Stimulated activated naive B cell treated with anti-CD40 and anti-IgM and Interleukin-4, amounts not matched to agents 10 μg/mL and 1 μg/mL and 100 μg/mL, for 72 hours (primary cell): Measurements from ENCODE around the gene PAFAH1B1.
A peak's percentile ranks its signal among the peaks of the same experiment; 100 is the strongest.

ENCODE experiments used
- ATAC-seq, 2 donors: fragments of 150-1000 bp; cut with Tn5 transposase; replicated peaks; 2 replicates each; pipeline ENCODE4 v1.10.0; 2021; ENCODE audit warnings: moderate library complexity in 1 of 2
- DNase-seq: peaks from one replicate; pipeline ENCODE4 v3.0.0; 2021
- H3K27ac Mint-ChIP-seq: one replicate; pipeline ENCODE4 v1.8.0; 2022; ENCODE audit warnings: mild to moderate bottlenecking, mixed read lengths
- H3K27me3 Mint-ChIP-seq, 2 donors: one replicate each; pipeline ENCODE4 v1.8.0; 2022; ENCODE audit warnings: mixed read lengths in 2 of 2
- H3K36me3 Mint-ChIP-seq, 2 donors: one replicate each; pipeline ENCODE4 v1.8.0; 2022; ENCODE audit warnings: mixed read lengths in 2 of 2, mild to moderate bottlenecking in 1 of 2
- H3K4me1 Mint-ChIP-seq, 2 donors: one replicate each; pipeline ENCODE4 v1.8.0; 2022; ENCODE audit warnings: mixed read lengths in 2 of 2, mild to moderate bottlenecking in 1 of 2
- H3K4me3 Mint-ChIP-seq, 2 donors: one replicate each; pipeline ENCODE4 v1.8.0; 2022; ENCODE audit warnings: mild to moderate bottlenecking in 2 of 2, mixed read lengths in 2 of 2, moderate library complexity in 1 of 2
- H3K9me3 Mint-ChIP-seq, 2 donors: one replicate each; pipeline ENCODE4 v1.8.0; 2022; ENCODE audit warnings: mixed read lengths in 2 of 2, mild to moderate bottlenecking in 1 of 2

The PAFAH1B1 gene

DNA sequence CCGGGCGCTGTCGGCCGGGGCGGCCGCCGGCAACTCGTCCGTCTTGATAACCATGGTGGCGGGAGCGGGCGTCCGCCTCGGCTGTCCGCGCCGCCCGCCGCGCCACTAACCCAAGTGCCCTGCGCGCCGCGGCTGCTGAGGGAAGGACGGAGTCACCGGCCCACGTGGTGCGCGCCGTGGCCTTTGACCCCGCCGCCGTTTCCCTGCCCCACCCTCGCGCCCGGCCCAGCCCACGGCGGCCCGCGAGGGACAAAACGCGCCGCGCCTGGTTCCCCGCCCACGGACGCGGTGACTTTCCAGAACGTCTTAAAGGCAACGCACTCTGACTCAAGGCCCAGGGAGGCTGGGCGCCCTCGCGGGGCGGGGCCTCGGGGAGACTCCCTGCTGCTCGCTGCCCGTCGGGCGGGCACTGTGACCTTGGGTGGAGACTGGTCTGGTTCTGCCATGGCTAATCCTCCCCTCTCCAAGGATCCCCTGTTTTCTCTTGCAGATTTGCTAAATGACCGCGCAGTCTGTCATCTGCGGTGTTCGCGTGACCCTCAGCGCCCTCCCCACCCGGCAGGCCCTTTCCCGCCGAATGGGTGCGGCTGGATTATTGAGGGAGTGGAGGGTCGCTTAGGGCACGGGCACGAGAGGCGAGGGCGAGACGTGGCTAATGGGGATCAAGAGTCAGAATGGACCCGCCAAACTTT is 118.3 kb downstream of the PAFAH1B1 start, which contains the start of gene CLUH:
Gene CLUH, minus strand, starts transcription at position 157 of the 692 bp plus-strand sequence. Its CDS starts 103 bp downstream, at position 54.
- Mint-ChIP-seq H3K27ac (peak within 1 kb of the TSS; percentile 96), H3K4me3 (peak within 1 kb of the TSS; percentile 93 to 94), H3K4me1 (peaks cover 35 to 42% of the 10 kb centered on the region in 2 donors), H3K27me3 (no peaks in the 10 kb centered on the region), H3K36me3 (peaks cover 7 to 8% of the 10 kb centered on the region in 2 donors), H3K9me3 (no peaks in the 10 kb centered on the region)
- DNase-seq (peak; percentile 98), ATAC-seq (peak; percentile 88 to 89)

DNA sequence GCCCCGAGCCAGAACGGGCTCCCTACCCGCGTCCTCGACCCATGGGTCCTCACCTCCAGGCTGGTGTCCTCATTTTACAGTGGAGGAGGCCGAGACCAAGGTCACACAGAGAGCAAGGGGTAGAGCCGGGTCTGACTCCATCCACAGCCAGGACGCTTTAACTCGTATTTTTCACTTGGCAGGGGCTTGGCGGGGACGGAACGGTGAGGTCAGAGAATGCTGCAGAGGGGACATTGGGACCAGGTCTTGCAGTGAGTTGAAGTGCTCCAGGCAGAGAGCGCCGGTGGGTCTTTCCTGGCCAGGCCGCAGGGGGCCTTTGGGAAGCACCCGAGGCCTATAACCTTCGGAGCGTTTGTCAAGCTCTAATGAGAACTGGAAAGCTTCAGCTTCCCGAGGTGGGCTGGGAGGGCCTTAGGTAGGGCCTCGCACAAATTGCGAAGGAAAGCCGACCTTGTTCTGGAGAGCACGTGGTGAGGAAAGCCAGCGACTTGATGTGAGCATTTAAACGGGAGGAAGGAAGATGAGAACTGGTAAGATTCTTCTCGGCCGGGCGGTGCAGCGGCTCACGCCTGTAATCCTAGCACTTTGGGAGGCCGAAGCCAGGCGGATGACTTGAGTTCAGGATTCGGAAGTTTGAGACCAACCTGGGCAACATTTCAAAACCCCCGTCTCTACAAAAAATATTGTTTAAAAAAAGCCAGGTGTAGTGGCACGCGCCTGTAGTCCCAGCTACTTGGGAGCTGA is 119.0 kb downstream of the PAFAH1B1 start:
- Mint-ChIP-seq H3K36me3 (peaks cover 7 to 8% of the 10 kb centered on the region in 2 donors), H3K9me3 (no peaks in the 10 kb centered on the region), H3K4me1 (peaks cover 31 to 42% of the 10 kb centered on the region in 2 donors), H3K4me3 (peak overlapping the region; percentile 93 to 94), H3K27me3 (no peaks in the 10 kb centered on the region), H3K27ac (peak overlapping the region; percentile 96)
- DNase-seq (no peak), ATAC-seq (no peak)

DNA sequence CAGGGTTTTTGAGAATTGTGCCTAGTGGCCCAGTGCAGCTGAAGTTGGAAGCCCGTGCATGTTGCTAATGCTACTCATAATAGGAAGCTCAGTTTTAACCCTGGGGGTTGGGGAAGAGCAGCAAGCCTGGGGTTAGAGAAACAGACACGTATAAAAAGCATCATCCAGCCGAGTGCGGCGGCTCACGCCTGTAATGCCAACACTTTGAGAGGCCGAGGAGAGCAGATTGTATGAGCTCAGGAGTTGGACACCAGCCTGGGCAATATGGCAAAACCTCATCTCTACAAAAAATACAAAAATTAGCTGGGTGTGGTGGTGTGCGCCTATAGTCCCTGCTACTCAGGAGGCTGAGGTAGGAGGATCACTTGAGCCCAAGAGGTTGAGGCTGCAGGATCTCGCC is 120.4 kb downstream of the PAFAH1B1 start:
- H3K36me3 Mint-ChIP-seq = peaks cover 7 to 8% of the 10 kb centered on the region in 2 donors
- ATAC-seq (no peak), DNase-seq (no peak)
- H3K27ac Mint-ChIP-seq = no peak overlapping the region
- no peaks in the 10 kb centered on the region for H3K9me3 Mint-ChIP-seq
- H3K4me1 Mint-ChIP-seq = peaks cover 25 to 32% of the 10 kb centered on the region in 2 donors
- no peak overlapping the region for H3K4me3 Mint-ChIP-seq
- no peaks in the 10 kb centered on the region for H3K27me3 Mint-ChIP-seq

GRCh38 chr17:2716649-2717048 is 123.2 kb downstream of the PAFAH1B1 start:
- H3K4me1 Mint-ChIP-seq = peaks cover 11% of the 10 kb centered on the region in 2 donors
- no peak for DNase-seq
- ATAC-seq = no peak
- peaks cover 1 to 5% of the 10 kb centered on the region in 2 donors for H3K27me3 Mint-ChIP-seq
- H3K36me3 Mint-ChIP-seq = peaks cover 0 to 8% of the 10 kb centered on the region in 2 donors
- no peak overlapping the region for H3K27ac Mint-ChIP-seq
- no peaks in the 10 kb centered on the region for H3K9me3 Mint-ChIP-seq
- no peak overlapping the region for H3K4me3 Mint-ChIP-seq

- Mint-ChIP-seq H3K9me3 (no peaks in the 10 kb centered on the region), H3K27me3 (peaks cover 8 to 22% of the 10 kb centered on the region in 2 donors), H3K27ac (no peak overlapping the region), H3K4me3 (no peak overlapping the region), H3K4me1 (peaks cover 0 to 3% of the 10 kb centered on the region in 2 donors), H3K36me3 (peaks cover 0 to 3% of the 10 kb centered on the region in 2 donors)
- DNase-seq (no peak), ATAC-seq (no peak)
Measured at GRCh38 chr17:2718150-2718938, 124.9 kb downstream of the PAFAH1B1 start.

GRCh38 chr17:2719861-2720260 is 126.4 kb downstream of the PAFAH1B1 start:
- Mint-ChIP-seq H3K36me3 (no peaks in the 10 kb centered on the region), H3K27me3 (peaks cover 16 to 33% of the 10 kb centered on the region in 2 donors), H3K9me3 (no peaks in the 10 kb centered on the region), H3K4me1 (peaks cover 0 to 3% of the 10 kb centered on the region in 2 donors), H3K4me3 (no peak overlapping the region), H3K27ac (no peak overlapping the region)
- DNase-seq = no peak
- no peak for ATAC-seq

- H3K4me3 Mint-ChIP-seq = no peak overlapping the region
- ATAC-seq (peak in 1 of 2 donors; percentile 29), DNase-seq (no peak)
- H3K36me3 Mint-ChIP-seq = no peaks in the 10 kb centered on the region
- H3K27me3 Mint-ChIP-seq = peaks cover 23 to 46% of the 10 kb centered on the region in 2 donors
- H3K27ac Mint-ChIP-seq = peak overlapping the region; percentile 65
- H3K9me3 Mint-ChIP-seq = no peaks in the 10 kb centered on the region
- H3K4me1 Mint-ChIP-seq = peaks cover 0 to 5% of the 10 kb centered on the region in 2 donors
Measured at GRCh38 chr17:2721603-2722002, 128.1 kb downstream of the PAFAH1B1 start.

DNA sequence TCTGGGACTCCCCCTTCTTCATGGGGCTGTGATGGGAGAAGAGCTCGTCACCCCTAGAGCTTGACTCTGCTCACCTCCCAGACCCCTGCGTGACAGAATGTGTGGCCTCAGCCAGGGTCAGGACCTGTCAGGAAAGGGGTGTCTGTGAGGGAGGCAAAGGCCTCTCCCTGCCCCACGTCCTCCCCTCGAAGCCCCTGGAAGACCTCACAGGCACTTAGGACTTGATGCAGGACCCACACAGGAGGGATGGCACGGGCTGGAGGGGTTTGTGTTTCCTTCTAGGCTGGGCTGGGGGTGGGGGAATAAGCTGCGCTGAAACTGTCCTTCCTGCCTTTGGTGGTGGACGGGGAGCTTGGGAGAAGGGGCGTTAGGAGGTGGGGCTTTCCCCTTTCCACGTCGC is 129.2 kb downstream of the PAFAH1B1 start:
- DNase-seq (no peak), ATAC-seq (no peak)
- no peak overlapping the region for H3K27ac Mint-ChIP-seq
- H3K9me3 Mint-ChIP-seq = no peaks in the 10 kb centered on the region
- H3K4me1 Mint-ChIP-seq = peaks cover 0 to 5% of the 10 kb centered on the region in 2 donors
- peaks cover 31 to 56% of the 10 kb centered on the region in 2 donors for H3K27me3 Mint-ChIP-seq
- no peak overlapping the region for H3K4me3 Mint-ChIP-seq
- H3K36me3 Mint-ChIP-seq = no peaks in the 10 kb centered on the region

DNA sequence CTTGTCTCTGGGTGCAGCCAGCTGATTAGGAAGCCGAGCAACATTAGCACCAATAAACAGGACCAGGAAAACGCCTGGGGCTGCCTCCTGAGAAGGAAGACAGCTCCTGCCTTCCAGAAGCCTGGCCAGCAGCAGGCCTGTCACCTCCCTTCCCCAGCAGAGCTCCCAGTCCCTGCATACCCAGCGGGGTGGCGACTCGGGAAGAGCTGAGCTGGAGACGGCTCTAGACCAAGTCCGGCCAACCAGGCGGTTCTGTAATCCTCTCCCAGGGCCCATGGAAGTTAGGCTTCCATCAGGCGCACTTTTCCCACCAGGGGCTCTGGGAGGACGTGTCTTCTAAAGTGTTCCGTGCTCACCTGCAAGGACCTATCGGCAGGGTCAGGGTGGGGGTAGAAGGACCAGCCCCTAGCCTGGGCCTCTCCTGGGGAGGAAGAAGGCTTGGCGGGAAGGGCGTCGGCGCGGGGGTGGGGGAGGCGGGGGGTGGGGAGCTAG is 130.1 kb downstream of the PAFAH1B1 start:
- H3K9me3 Mint-ChIP-seq = no peaks in the 10 kb centered on the region
- H3K36me3 Mint-ChIP-seq = no peaks in the 10 kb centered on the region
- peaks cover 0 to 5% of the 10 kb centered on the region in 2 donors for H3K4me1 Mint-ChIP-seq
- H3K4me3 Mint-ChIP-seq = peak overlapping the region; percentile 35 to 46
- peaks cover 31 to 56% of the 10 kb centered on the region in 2 donors for H3K27me3 Mint-ChIP-seq
- no peak for DNase-seq
- no peak overlapping the region for H3K27ac Mint-ChIP-seq
- no peak for ATAC-seq

DNA sequence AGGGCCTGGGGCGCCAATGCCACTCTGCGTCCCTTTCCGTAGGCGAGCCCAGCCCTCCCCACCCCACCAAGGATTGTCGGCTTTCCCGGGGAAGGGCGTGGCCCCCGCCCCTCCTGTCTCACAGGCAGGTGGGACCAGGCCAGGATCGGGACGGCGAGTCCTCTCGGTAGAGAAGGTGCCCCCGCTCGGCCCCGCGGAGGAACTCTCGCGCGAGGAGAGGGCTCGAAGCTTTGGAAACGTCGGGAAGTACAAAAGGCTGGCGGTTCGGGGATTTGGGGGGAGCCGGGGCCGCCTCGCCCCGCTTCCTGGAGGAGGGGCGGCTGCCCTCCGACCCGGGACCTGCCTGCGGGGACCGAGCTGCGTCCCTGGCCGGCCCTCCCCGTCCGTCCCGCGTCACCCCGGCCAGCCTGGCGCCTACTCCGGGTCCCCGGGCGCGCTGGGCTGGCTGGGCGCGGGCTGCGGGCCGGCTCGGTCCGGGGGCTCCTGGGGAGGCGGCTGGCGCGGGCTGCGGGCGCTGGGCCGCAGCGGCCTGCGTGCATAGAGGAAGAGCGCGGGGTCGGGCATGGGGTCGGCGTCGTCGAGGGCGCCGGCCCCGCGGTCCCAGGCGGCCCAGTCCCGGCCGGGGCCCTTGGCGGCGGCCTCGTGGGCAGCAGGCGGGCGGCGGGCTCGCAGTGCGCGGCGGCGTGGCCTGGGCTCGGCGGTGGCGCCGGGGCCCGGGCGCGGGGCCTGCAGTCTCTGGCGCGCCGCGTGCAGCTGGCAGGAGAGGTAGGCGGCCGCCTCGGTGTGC is 130.7 kb downstream of the PAFAH1B1 start:
- DNase-seq = no peak
- Mint-ChIP-seq H3K27me3 (peaks cover 31 to 56% of the 10 kb centered on the region in 2 donors), H3K4me3 (peak overlapping the region; percentile 66 to 67), H3K9me3 (no peaks in the 10 kb centered on the region), H3K36me3 (no peaks in the 10 kb centered on the region), H3K4me1 (peaks cover 0 to 5% of the 10 kb centered on the region in 2 donors), H3K27ac (no peak overlapping the region)
- ATAC-seq = peak; percentile 35 to 44

DNA sequence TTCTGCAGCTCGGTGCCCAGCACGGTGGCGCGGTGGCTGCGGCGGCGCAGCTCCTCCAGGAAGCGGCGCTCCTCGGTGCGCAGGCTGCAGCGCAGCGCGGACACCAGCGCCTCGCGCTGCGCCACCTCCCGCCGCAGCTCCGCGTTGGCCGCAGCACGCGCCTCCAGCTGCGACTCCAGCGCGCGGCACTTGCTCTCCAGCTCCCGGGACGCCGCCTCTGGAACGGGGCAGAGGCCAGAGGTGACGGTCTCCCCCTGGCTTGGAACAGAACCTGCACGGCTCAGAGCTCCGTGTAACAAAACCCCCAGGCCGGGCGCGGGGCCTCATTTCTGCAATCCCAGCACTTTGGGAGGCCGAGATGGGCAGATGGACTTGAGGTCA is 131.3 kb downstream of the PAFAH1B1 start:
- Mint-ChIP-seq H3K27me3 (peaks cover 32 to 58% of the 10 kb centered on the region in 2 donors), H3K4me1 (peaks cover 0 to 5% of the 10 kb centered on the region in 2 donors), H3K9me3 (no peaks in the 10 kb centered on the region), H3K4me3 (peak overlapping the region in 1 of 2 donors; percentile 67), H3K27ac (no peak overlapping the region), H3K36me3 (no peaks in the 10 kb centered on the region)
- DNase-seq = peak; percentile 31
- ATAC-seq = peak; percentile 81 to 82

GRCh38 chr17:2730764-2731353 is 137.4 kb downstream of the PAFAH1B1 start:
- no peaks in the 10 kb centered on the region for H3K4me1 Mint-ChIP-seq
- DNase-seq (no peak), ATAC-seq (no peak)
- H3K9me3 Mint-ChIP-seq = no peaks in the 10 kb centered on the region
- no peaks in the 10 kb centered on the region for H3K36me3 Mint-ChIP-seq
- no peak overlapping the region for H3K27ac Mint-ChIP-seq
- no peak overlapping the region for H3K4me3 Mint-ChIP-seq
- peaks cover 35 to 58% of the 10 kb centered on the region in 2 donors for H3K27me3 Mint-ChIP-seq

DNA sequence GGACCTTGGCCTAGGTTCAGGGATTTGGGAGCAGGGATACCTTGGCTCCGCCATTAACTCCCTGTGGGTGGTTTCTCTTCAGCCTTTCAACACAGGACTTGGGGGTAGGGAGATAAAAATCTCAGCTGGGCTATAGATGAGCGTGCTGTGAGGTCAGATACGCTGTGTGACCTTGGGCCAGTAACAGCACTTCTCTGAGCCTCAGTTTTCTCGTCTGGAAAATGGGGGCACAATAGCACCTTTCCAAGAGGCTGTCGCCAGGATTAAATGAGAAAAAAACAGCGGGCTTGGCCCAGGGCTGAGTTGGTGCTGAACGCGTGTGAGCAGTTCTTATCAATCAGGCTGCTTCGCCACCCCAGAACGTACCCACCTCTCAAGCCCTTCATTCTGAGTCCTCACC is 138.4 kb downstream of the PAFAH1B1 start:
- no peaks in the 10 kb centered on the region for H3K9me3 Mint-ChIP-seq
- no peak overlapping the region for H3K4me3 Mint-ChIP-seq
- no peaks in the 10 kb centered on the region for H3K4me1 Mint-ChIP-seq
- no peak for DNase-seq
- no peaks in the 10 kb centered on the region for H3K36me3 Mint-ChIP-seq
- no peak overlapping the region for H3K27ac Mint-ChIP-seq
- H3K27me3 Mint-ChIP-seq = peaks cover 34 to 55% of the 10 kb centered on the region in 2 donors
- no peak for ATAC-seq
